HCT116 (cell line): ENCODE measurements around the gene CENPX. TPM values are rescaled to one million over a fixed set of nuclear protein-coding genes. Genes with fewer than 3 reads are reported as not detected.

Experiments used
- ATAC-seq: fragments of 200-7000 bp; cut with Tn5 transposase; 2 replicates; pipeline ENCODE4 v1.9.1; 2020; ENCODE audit warnings: mild to moderate bottlenecking, moderate library complexity
- BruUV-seq: library from RNA; stranded (reverse); fragments of 400-500 nt; replicated peaks from 2 replicates; lab custom pipeline; 2021; lab: Mats Ljungman, UMichigan
- CTCF ChIA-PET: fragments of 300-600 bp; sonication (Branson Sonifier 250); formaldehyde crosslinking; loops from one replicate; lab custom pipeline; 2021; ENCODE audit warnings: antibody characterized with exemption; lab: Charles Lee
- POLR2A ChIA-PET: fragments of 300-600, 350-600 bp; sonication (Branson Sonifier 250); formaldehyde crosslinking; loops from one replicate; lab custom pipeline; 2021; ENCODE audit warnings: antibody characterized with exemption; lab: Charles Lee
- RAD21 ChIA-PET, 2 experiments: fragments of 300-600 bp; sonication (Branson Sonifier 250); formaldehyde crosslinking; loops; one replicate each; lab custom pipeline; 2023; ENCODE audit warnings: low total read pairs in 2 of 2; ENCODE audit not compliant: uncharacterized antibody in 2 of 2, unreplicated experiment in 2 of 2, low non-redundant PET in 1 of 2; lab: Charles Lee
- DNase-seq: peaks from one replicate; pipeline ENCODE4 v3.0.0-alpha.2; 2010; ENCODE audit warnings: low read depth, low spot score
- H2AFZ ChIP-seq: fragments of 200-600 bp; shearing (Covaris generic), sonication (generic); 2 replicates; pipeline ENCODE4 v1.6.1; 2017; ENCODE audit warnings: low read depth, mixed run types, mixed read lengths, antibody characterized with exemption, low read length; ENCODE audit not compliant: poor library complexity, severe bottlenecking
- H3K27ac ChIP-seq: 2 replicates; pipeline ENCODE4 v1.5.1; 2012; ENCODE audit warnings: low read depth, low read length
- H3K27me3 ChIP-seq: fragments of 200-600 bp; sonication (generic); 2 replicates; pipeline ENCODE4 v1.6.1; 2016; ENCODE audit warnings: mixed run types, low read length, mixed read lengths; ENCODE audit not compliant: insufficient read depth
- H3K36me3 ChIP-seq, 2 experiments: fragments of 200-500 bp in 1 of 2; fragments of 200-600 bp in 1 of 2; sonication (Bioruptor generic) in 1 of 2; sonication (generic) in 1 of 2; 2 replicates each; pipeline versions ENCODE4 v1.5.1 to v1.6.1; 2014 to 2016; ENCODE audit warnings: low read length in 2 of 2, inconsistent platforms in 1 of 2, mixed read lengths in 1 of 2, mixed run types in 1 of 2; ENCODE audit not compliant: insufficient read depth in 2 of 2, control insufficient read depth in 1 of 2
- H3K4me1 ChIP-seq, 2 experiments: fragments of 200-600 bp in 1 of 2; sonication (generic) in 1 of 2; 2 replicates each; pipeline versions ENCODE4 v1.5.1 to v1.6.1; 2012 to 2017; ENCODE audit warnings: low read length in 2 of 2, inconsistent platforms in 1 of 2, mild to moderate bottlenecking in 1 of 2, mixed read lengths in 1 of 2, mixed run types in 1 of 2, moderate library complexity in 1 of 2; ENCODE audit not compliant: insufficient read depth in 2 of 2, control insufficient read depth in 1 of 2
- H3K4me2 ChIP-seq: fragments of 200-600 bp; sonication (generic); 2 replicates; pipeline ENCODE4 v1.6.1; 2017; ENCODE audit warnings: mixed run types, low read length, mixed read lengths
- H3K4me3 ChIP-seq, 2 experiments: fragments of 200-600 bp in 1 of 2; sonication (generic) in 1 of 2; replicated peaks in 1 of 2; 2 replicates each; pipeline ENCODE4 v1.5.1; 2011 to 2016; ENCODE audit warnings: low read length in 2 of 2, control low read depth in 1 of 2, low read depth in 1 of 2, mild to moderate bottlenecking in 1 of 2, mixed read lengths in 1 of 2, mixed run types in 1 of 2
- H3K79me2 ChIP-seq: fragments of 200-600 bp; sonication (generic); 2 replicates; pipeline ENCODE4 v1.6.1; 2017; ENCODE audit warnings: mild to moderate bottlenecking, mixed run types, low read length, moderate library complexity, mixed read lengths; ENCODE audit not compliant: insufficient read depth
- H3K9ac ChIP-seq: fragments of 200-600 bp; sonication (generic); 2 replicates; pipeline ENCODE4 v1.6.1; 2016; ENCODE audit warnings: low read length, mixed read lengths
- H3K9me2 ChIP-seq: fragments of 200-600 bp; sonication (generic), shearing (Covaris generic); 2 replicates; pipeline ENCODE4 v1.6.1; 2017; ENCODE audit warnings: mixed run types, mild to moderate bottlenecking, moderate library complexity; ENCODE audit not compliant: insufficient read depth
- H3K9me3 ChIP-seq, 2 experiments: fragments of 200-500 bp in 1 of 2; fragments of 200-600 bp in 1 of 2; sonication (Bioruptor generic) in 1 of 2; sonication (generic) in 1 of 2; 2 replicates each; pipeline ENCODE4 v1.6.1; 2014 to 2017; ENCODE audit warnings: low read length in 2 of 2, mixed read lengths in 2 of 2, inconsistent platforms in 1 of 2, low read depth in 1 of 2, mild to moderate bottlenecking in 1 of 2, mixed run types in 1 of 2, moderate library complexity in 1 of 2; ENCODE audit not compliant: control insufficient read depth in 1 of 2, insufficient read depth in 1 of 2
- H4K20me1 ChIP-seq: fragments of 200-600 bp; sonication (generic), shearing (Covaris generic); 2 replicates; pipeline ENCODE4 v1.6.1; 2017; ENCODE audit warnings: mixed run types, mild to moderate bottlenecking, moderate library complexity; ENCODE audit not compliant: insufficient read depth
- CBX3 ChIP-seq: IDR thresholded peaks from 2 replicates; pipeline ENCODE4 v1.6.1; 2012; ENCODE audit warnings: low read depth
- CEBPB ChIP-seq: IDR thresholded peaks from 2 replicates; pipeline ENCODE4 v1.6.1; 2012; ENCODE audit warnings: low read depth
- ELF1 ChIP-seq: IDR thresholded peaks from 2 replicates; pipeline ENCODE4 v1.6.1; 2012; ENCODE audit warnings: low read depth, borderline replicate concordance
- EZH2phosphoT487 ChIP-seq: fragments of 200-600 bp; IDR thresholded peaks from 2 replicates; pipeline ENCODE4 v1.6.1; 2018; ENCODE audit warnings: antibody characterized with exemption, borderline replicate concordance
- FOSL1 ChIP-seq: IDR thresholded peaks from 2 replicates; pipeline ENCODE4 v1.6.1; 2012; ENCODE audit warnings: low read depth
- JUND ChIP-seq: IDR thresholded peaks from 2 replicates; pipeline ENCODE4 v1.6.1; 2012
- MAX ChIP-seq: IDR thresholded peaks from 2 replicates; pipeline ENCODE4 v1.6.1; 2012
- POLR2AphosphoS5 ChIP-seq: IDR thresholded peaks from 2 replicates; pipeline ENCODE4 v1.6.1; 2011; ENCODE audit warnings: mild to moderate bottlenecking, low read depth, low read length, moderate library complexity
- SIN3A ChIP-seq: IDR thresholded peaks from 2 replicates; pipeline ENCODE4 v1.6.1; 2012; ENCODE audit warnings: low read depth
- SP1 ChIP-seq: IDR thresholded peaks from 2 replicates; pipeline ENCODE4 v1.6.1; 2012; ENCODE audit warnings: low read depth
- SRF ChIP-seq: IDR thresholded peaks from 2 replicates; pipeline ENCODE4 v1.6.1; 2012; ENCODE audit warnings: low read depth
- YY1 ChIP-seq: IDR thresholded peaks from 2 replicates; pipeline ENCODE4 v1.6.1; 2011; ENCODE audit warnings: low read length, low read depth, moderate library complexity, mild to moderate bottlenecking; ENCODE audit not compliant: insufficient replicate concordance; ENCODE audit errors: extremely low read depth
- ZBTB33 ChIP-seq: IDR thresholded peaks from 2 replicates; pipeline ENCODE4 v1.6.1; 2011; ENCODE audit warnings: mild to moderate bottlenecking, low read length, moderate library complexity; ENCODE audit not compliant: insufficient replicate concordance; ENCODE audit errors: extremely low read depth
- ZFX ChIP-seq: fragments of 450-650 bp; IDR thresholded peaks from 2 replicates; pipeline ENCODE4 v1.6.1; 2017
- intact Hi-C: fragments of 100-400 bp; cut with micrococcal nuclease; formaldehyde crosslinking; loops from 2 replicates; pipeline ENCODE4 v1.10.0; 2022
- total RNA-seq: library from RNA; stranded (reverse); gene quantifications from one replicate; pipeline ENCODE4 v1.2.1, GENCODE V29; 2021; ENCODE audit not compliant: unreplicated experiment

Gene CENPX
- total RNA-seq, 1 experiment from 2014 or later = 184 TPM

- CTCF ChIA-PET = no interaction called here
- Histone ChIP-seq H3K4me1 (peaks cover 11 to 33% of the 10 kb centered on the region in 2 experiments), H3K9me2 (no peaks in the 10 kb centered on the region), H3K4me3 (no peak overlapping the region), H3K9ac (no peak overlapping the region), H3K79me2 (peaks cover 34% of the 10 kb centered on the region), H3K9me3 (no peaks in the 10 kb centered on the region), H2AFZ (no peak overlapping the region), H4K20me1 (peaks cover 4% of the 10 kb centered on the region; the same call in 1 of the 2 replicates), H3K27ac (no peak overlapping the region; the same call in 1 of the 2 replicates), H3K27me3 (no peaks in the 10 kb centered on the region), H3K36me3 (no peaks in the 10 kb centered on the region; a peak in 1 of 4 replicates), H3K4me2 (no peak overlapping the region)
- BruUV-seq = no TSS peak
- ATAC-seq = no peak
- RAD21 ChIA-PET = no interaction called here
- DNase-seq = no peak
- TF ChIP-seq ZBTB33 (no peak), SRF (no peak), CBX3 (no peak), ELF1 (no peak), MAX (no peak), FOSL1 (no peak), POLR2AphosphoS5 (no peak), CEBPB (no peak), SIN3A (no peak), SP1 (no peak), JUND (no peak), EZH2phosphoT487 (no peak), ZFX (no peak), YY1 (no peak)
- POLR2A ChIA-PET = no interaction called here
- intact Hi-C loops = no loop called here
These were observed 2.9 kb upstream of the CENPX start for GRCh38 chr17:82025401-82026107.
